ENCODE results near the gene PROX1.

Gene PROX1

DNA sequence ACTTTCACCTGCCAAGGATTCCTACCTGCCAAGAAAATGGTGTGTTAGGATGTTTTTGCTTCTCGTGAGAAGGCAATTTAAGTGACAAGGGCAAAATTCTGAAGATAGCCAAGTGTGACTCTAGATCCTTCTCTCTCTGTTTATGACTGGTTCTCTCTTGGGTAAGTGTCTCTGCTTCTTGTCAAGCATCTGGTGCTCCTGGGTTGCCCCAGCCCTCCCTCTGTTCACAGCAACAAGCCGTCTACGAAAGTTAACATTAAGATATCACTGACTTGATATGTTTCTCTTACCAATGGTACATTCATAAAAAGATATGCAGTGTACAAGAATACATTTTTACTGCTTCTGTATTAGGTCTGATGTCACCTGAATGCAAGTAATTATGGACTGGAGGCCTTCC, 55.4 kb downstream of the PROX1 start:
- TF ChIP-seq, protein P1, sequence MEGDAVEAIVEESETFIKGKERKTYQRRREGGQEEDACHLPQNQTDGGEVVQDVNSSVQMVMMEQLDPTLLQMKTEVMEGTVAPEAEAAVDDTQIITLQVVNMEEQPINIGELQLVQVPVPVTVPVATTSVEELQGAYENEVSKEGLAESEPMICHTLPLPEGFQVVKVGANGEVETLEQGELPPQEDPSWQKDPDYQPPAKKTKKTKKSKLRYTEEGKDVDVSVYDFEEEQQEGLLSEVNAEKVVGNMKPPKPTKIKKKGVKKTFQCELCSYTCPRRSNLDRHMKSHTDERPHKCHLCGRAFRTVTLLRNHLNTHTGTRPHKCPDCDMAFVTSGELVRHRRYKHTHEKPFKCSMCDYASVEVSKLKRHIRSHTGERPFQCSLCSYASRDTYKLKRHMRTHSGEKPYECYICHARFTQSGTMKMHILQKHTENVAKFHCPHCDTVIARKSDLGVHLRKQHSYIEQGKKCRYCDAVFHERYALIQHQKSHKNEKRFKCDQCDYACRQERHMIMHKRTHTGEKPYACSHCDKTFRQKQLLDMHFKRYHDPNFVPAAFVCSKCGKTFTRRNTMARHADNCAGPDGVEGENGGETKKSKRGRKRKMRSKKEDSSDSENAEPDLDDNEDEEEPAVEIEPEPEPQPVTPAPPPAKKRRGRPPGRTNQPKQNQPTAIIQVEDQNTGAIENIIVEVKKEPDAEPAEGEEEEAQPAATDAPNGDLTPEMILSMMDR (IDR thresholded peaks at IDR 0.05; ENCODE audit: insufficient read depth, low read depth, low read length, missing control alignments): no peak
- no peak overlapping the region for H3K4me3 ChIP-seq (ENCODE audit: low read length)
- no peak for DNase-seq (ENCODE audit: low read depth)

DNA sequence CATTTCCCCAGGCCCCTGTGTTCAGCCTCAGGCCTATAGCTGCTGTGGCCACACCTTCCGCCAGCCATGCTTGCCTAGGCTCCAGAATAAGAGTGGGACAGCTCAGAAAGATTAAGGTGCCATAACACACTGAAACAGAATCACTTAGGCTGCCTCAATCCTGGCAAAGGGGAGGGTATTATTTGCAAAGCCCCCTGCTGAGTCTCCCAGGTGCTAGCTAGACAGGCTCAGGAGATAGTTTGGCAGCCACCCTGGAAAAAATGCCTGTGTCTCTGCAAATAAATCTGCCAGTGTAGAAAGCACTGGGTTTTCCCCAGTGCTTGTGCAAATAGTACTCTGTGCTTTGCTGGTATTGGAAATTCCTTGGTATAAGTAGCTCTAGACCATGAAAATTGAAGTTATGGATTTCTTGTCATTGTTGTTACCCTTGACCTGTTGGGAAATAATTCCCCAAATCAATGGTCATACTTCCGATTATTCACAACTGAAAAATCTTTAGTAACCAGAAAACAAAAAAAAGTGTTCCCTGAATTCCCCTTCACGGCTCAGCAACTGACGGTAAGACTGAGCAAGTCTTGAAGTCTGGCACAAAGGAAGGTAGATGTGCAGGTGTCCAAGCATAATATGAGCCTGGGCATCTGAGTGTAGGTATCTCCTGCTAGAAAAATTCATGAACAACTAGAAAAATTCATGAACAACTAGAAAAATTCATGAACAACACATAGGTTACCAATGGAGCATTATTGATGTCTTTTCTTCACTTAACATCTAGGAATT, 56.9 kb downstream of the PROX1 start:
- DNase-seq (ENCODE audit: low read depth): no peak
- H3K4me3 ChIP-seq (ENCODE audit: low read length): no peak overlapping the region
- TF ChIP-seq, protein P1 (IDR thresholded peaks at IDR 0.05; ENCODE audit: insufficient read depth, low read depth, low read length, missing control alignments): no peak

DNA sequence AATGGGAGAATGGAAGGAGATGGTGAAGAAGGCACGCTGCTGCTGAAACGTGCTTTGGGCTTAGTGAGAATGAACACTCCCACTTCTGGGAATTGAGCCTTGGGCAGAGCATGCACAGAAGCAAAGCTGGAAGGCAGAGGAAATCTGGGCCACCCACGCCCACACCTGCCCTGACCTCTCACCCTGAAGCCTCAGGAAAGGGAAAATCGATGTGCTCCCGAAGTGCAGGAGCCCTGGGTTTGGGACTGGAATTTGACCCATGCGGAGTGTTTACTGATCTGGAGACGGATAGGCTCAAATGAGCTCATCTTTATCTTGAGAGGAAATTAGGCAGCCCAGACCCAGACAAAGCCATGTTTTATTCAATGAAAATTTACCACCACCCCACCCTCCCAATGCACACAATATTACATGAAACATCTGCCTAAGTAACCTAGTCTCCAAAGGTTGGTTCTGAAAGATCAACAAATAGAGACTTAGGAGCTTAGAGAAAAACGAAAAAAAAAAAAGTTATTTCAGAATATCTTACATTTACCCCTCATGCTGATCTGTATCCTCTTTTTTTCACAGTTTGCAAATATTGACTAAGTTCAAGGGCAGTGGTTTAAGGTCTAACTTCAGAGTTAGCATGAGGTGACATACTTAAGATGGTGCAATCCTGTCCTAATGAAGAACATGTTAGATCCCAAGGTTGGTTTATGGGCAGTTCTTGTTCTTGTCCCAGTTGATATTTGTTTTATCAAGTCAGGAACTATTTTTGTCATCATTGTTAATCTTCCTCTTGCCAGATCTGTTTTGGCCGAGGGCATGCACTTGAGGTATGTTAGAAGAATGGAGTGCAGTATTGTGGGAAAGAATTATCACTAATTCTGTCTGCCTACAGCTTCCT, 63.0 kb downstream of the PROX1 start:
- TF ChIP-seq, protein P1 (IDR thresholded peaks at IDR 0.05; ENCODE audit: insufficient read depth, low read depth, low read length, missing control alignments): no peak
- no peak for DNase-seq (ENCODE audit: low read depth)
- H3K4me3 ChIP-seq (ENCODE audit: low read length): no peak overlapping the region

DNA sequence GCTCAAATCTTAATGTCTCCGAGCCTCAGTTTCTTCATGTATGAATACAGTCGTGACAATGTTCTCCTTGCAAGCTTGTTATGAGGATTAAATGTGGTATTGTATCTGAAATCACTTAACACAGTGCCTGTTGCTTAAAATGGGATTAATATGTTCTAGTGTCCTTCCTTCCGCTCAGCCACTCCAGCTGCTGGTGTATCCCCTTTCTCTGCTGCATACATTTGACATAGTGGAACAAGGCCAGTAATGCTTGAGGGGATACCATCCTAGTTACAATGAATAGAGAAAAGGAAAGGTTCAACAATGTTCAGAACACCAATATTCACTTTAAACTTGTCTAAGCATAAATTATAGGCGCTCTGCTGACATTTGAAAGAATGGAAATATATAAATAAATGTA, 64.0 kb downstream of the PROX1 start:
- H3K4me3 ChIP-seq (ENCODE audit: low read length): no peak overlapping the region
- DNase-seq (ENCODE audit: low read depth): no peak
- TF ChIP-seq, protein P1 (IDR thresholded peaks at IDR 0.05; ENCODE audit: insufficient read depth, low read depth, low read length, missing control alignments): no peak

DNA sequence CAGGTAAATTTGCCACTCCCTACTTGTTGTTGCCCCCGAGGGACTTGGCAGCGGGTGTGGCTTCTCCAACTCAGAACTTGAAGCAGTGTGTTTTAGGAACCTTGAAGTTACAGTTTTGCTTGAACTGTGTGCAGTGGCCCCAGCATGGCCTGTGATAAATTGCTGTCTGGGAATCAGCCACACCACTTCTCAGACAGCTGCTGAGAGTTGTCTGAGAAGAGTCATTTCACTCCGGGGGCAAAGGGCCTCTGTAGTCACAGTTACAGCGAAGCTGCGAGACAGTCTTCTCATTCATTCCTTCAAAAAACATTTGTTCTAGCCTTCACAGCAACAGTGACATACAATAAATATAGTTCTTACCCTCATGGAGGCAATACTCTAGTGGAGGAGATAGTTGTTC, 70.3 kb downstream of the PROX1 start:
- no peak for DNase-seq (ENCODE audit: low read depth)
- H3K4me3 ChIP-seq (ENCODE audit: low read length): no peak overlapping the region
- TF ChIP-seq, protein P1 (IDR thresholded peaks at IDR 0.05; ENCODE audit: insufficient read depth, low read depth, low read length, missing control alignments): no peak

DNA sequence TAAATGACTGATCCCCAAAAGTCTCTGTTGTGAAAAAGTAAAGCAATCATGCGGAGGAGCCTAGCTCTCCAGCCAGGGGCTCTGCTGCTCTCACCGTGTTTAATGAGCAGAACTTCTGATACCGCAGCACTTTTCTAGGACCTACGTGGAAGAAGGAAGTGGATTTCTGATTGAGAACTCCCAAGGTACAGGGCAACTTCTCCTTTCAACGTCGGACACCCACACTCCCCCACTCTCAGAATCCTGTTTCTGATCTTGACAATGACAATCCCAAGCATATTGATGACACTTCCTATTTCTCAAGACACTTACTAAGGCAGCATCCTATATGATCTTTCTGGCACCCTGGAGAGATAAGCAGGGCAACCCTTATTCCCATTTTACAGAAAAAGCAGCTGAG, 78.4 kb downstream of the PROX1 start:
- no peak for DNase-seq (ENCODE audit: low read depth)
- TF ChIP-seq, protein P1 (IDR thresholded peaks at IDR 0.05; ENCODE audit: insufficient read depth, low read depth, low read length, missing control alignments): no peak
- no peak overlapping the region for H3K4me3 ChIP-seq (ENCODE audit: low read length)
